Esophagus muscularis mucosa (tissue), 4 donors: ENCODE results near the gene KIF12.

Source experiments
- CTCF ChIP-seq, 3 experiments: fragments of 200-600 bp in 2 of 3; fragments of 450-650 bp in 1 of 3; sonication (generic) in 2 of 3; IDR thresholded peaks; one replicate each; pipeline ENCODE4 v1.5.1; 2017 to 2019; ENCODE audit warnings: antibody characterized with exemption in 3 of 3, mild to moderate bottlenecking in 2 of 3, moderate library complexity in 1 of 3
- EP300 ChIP-seq: sonication (generic); formaldehyde crosslinking; IDR thresholded peaks from one replicate; pipeline ENCODE4 v1.6.1; 2017; ENCODE audit warnings: antibody characterized with exemption
- POLR2A ChIP-seq: fragments of 450-650 bp; IDR thresholded peaks from one replicate; pipeline ENCODE4 v1.6.1; 2017; ENCODE audit warnings: antibody characterized with exemption, moderate library complexity, mild to moderate bottlenecking, low read depth
- POLR2AphosphoS5 ChIP-seq, 2 donors: sonication (generic); formaldehyde crosslinking; IDR thresholded peaks; one replicate each; pipeline ENCODE4 v1.6.1; 2017; ENCODE audit warnings: antibody characterized with exemption in 2 of 2

DNA sequence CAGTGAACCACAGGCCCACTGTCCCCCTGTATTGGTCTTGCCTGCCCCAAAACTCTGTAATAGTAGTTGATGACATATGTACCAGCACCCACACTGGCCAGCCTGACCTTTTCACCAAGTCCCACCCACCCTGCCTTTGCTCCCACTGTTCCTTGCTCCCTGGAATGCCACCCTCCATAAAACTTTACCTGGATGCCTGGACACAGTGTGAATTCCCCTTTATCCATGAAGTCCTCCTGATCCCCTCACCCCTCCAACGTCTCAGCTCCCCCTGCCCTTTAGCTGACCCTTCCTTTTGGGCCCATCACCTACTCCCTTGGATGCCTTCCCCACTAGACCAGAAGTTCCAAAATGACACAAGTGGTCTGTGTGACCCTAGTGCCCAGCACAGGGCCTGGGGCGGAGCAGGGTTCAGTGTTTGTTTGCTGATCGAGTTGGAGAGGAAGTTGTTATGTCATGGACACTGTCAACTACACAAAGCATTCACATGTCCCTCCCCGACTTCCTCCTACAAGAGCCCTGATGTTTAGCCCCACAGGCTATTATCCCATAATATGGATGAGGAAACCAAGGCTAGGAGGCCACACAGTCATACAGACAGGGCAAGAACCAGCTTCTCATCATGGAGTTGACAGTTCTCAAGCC is 37.1 kb downstream of the KIF12 start:
- TF ChIP-seq CTCF (IDR thresholded peaks at IDR 0.05) (no peak), POLR2A (no peak), POLR2AphosphoS5 (IDR thresholded peaks at IDR 0.05) (no peak), EP300 (no peak)
